ENCODE measurements around the gene GZF1.
A peak's percentile ranks its signal among the peaks of the same experiment; 100 is the strongest.

GZF1 gene

GRCh38 chr20:23356203-23356602 lies 5.8 kb upstream of the GZF1 start:
- FAIRE-seq: no peak
- DNase-seq (ENCODE audit: insufficient read length, low spot score): no peak
- TF ChIP-seq CTCF (IDR thresholded peaks at IDR 0.05; ENCODE audit: insufficient read depth, missing control alignments): no peak

GRCh38 chr20:23357767-23358562 lies 4.0 kb upstream of the GZF1 start:
- TF ChIP-seq CTCF (IDR thresholded peaks at IDR 0.05; ENCODE audit: insufficient read depth, missing control alignments): no peak
- FAIRE-seq: no peak

GRCh38 chr20:23358563-23358906 lies 3.4 kb upstream of the GZF1 start:
- DNase-seq (ENCODE audit: insufficient read length, low spot score) (no peak), FAIRE-seq (no peak)
- TF ChIP-seq CTCF (IDR thresholded peaks at IDR 0.05; ENCODE audit: insufficient read depth, missing control alignments): no peak

More at GRCh38 chr20:23357767-23358562, 4.0 kb upstream of the GZF1 start:
- peak; percentile 34 for DNase-seq (ENCODE audit: insufficient read length, low spot score)

GRCh38 chr20:23358923-23359593 lies 2.9 kb upstream of the GZF1 start:
- DNase-seq (ENCODE audit: insufficient read length, low spot score) (no peak), FAIRE-seq (no peak)
- no peak for TF ChIP-seq CTCF (IDR thresholded peaks at IDR 0.05; ENCODE audit: insufficient read depth, missing control alignments)

- TF ChIP-seq CTCF (IDR thresholded peaks at IDR 0.05; ENCODE audit: insufficient read depth, missing control alignments): no peak
- DNase-seq (ENCODE audit: insufficient read length, low spot score) (no peak), FAIRE-seq (no peak)
Observed at GRCh38 chr20:23360531-23360930, 1.5 kb upstream of the GZF1 start.

- no peak for DNase-seq (ENCODE audit: insufficient read length, low spot score)
- no peak for TF ChIP-seq CTCF (IDR thresholded peaks at IDR 0.05; ENCODE audit: insufficient read depth, missing control alignments)
- FAIRE-seq: no peak
Observed at GRCh38 chr20:23361119-23361475, 885 bp upstream of the GZF1 start.

Data from D721Med (cell line).